HG03159 (cell line): ENCODE data around the gene NDOR1.

Experiments used
- ATAC-seq: cut with Tn5 transposase; IDR thresholded peaks from one replicate; pipeline ENCODE4 v1.9.1; 2021; ENCODE audit warnings: mild to moderate bottlenecking, moderate library complexity; ENCODE audit not compliant: unreplicated experiment

NDOR1 gene

DNA sequence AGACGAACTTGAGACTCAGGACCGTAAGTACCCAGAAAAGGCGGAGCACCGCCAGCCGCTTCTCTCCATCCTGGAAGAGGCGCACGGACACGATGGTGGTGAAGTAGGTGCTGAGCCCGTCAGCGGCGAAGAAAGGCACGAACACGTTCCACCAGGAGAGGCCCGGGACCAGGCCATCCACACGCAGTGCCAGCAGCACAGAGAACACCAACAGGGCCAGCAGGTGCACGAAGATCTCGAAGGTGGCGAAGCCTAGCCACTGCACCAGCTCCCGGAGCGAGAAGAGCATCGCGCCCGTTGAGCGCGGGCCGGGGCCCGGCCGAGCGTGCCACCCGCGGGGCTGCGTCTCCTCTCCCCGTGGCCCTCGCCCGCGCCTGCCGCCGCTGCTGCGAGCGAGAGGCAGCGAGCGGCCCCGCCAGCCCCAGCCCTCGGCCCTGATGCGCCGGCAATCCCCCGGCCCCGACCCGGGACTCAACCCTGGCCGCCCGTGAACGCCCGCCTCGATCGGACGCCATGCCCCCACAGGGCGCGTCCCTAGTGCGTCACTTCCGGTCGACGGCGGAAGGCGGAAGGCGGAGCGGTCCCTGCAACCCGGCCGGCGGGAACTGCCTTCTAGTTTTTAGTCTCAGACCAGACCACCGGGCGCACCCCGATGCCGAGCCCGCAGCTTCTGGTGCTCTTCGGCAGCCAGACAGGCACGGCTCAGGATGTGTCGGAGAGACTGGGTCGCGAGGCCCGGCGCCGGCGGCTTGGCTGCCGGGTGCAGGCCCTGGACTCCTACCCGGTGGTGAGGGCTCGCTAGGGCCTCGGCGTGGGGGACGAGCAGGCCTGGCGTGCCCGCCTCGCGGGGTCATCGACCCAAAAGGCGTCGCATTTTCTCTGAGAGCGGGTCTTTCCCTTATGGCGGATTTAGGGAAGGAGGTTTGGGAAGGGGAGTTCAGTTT lies at the start of gene NDOR1, which contains the start of gene TMEM203:
TSS of gene NDOR1 (plus strand) at position 575 of the 944 bp plus-strand sequence. CDS start at position 653, 78 bp downstream.
TSS of gene TMEM203 (minus strand) at position 523 of the 944 bp plus-strand sequence. CDS start at position 289, 234 bp downstream.
- ATAC-seq = peak; percentile 42

GRCh38 chr9:137156567-137157375 lies 48.7 kb upstream of the NDOR1 start:
- no peak for ATAC-seq

- ATAC-seq = no peak
Measured at GRCh38 chr9:137157618-137158415, 47.7 kb upstream of the NDOR1 start.

- no peak for ATAC-seq
Measured at GRCh38 chr9:137158625-137159024, 46.9 kb upstream of the NDOR1 start.

DNA sequence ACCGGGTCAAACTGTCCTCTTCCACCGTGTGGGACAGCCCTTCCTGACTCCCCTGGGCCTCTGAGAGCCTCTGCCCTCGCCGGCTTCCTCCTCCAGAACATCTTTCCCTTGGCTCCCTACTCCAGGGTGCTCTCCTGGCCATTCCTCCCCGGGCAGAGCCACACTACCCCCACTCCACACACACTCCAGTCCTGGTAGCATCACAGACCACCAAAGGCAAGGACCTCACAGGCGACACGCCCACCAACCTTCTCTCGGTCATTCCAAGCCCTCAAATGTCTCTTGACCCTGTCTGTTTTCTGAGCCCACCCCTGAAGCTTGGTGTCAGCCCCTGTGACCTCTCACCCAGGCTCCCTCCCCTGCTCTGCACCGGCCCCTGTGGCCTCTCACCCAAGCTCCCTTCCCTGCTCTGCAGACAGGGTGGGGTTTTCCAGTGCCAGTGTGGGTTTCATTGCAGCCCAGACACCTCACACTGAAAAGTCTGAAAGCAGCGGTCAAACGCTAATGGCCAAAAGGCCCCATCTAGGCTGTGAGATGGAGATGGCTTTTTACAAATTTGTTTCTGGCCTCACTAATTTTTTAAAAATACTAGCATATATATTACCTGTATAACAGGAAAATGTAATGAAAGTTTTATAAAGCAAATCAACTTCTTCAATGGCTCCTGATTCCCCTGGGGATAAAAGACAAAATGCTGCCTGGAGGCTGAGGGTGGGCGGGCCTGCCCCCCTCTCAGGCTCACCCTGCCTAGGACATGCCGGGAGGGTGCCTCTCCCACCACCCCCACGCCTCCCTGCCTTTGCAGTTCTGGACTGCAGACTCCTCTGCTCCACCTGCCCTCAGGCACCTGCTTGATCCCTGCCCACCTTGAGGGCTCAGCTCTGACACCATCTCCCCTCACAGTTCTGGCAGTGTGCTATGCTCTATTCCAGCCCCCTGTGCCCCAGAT lies 46.1 kb upstream of the NDOR1 start:
- ATAC-seq = no peak

DNA sequence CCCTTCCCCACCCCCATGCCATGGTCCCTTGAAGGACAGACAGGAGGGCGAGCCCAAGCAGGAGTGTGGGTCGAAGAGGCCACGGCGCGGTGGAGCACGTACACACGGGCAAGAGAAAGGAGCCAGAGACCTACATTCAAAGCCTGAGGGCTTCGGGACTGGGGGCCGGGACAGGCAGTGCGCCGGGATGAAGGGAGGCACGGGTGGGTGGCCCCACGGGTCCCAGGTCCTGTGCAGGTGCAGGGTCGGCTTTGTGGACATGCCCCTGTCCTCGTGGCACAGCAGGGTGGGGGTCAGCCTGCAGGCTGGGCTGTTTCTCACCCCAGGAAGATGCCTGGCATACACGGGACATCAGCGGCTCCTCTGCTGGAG lies 45.5 kb upstream of the NDOR1 start:
- ATAC-seq = no peak

GRCh38 chr9:137160716-137161557 lies 44.6 kb upstream of the NDOR1 start:
- no peak for ATAC-seq

- no peak for ATAC-seq
Measured at GRCh38 chr9:137161558-137162486, 43.7 kb upstream of the NDOR1 start.

DNA sequence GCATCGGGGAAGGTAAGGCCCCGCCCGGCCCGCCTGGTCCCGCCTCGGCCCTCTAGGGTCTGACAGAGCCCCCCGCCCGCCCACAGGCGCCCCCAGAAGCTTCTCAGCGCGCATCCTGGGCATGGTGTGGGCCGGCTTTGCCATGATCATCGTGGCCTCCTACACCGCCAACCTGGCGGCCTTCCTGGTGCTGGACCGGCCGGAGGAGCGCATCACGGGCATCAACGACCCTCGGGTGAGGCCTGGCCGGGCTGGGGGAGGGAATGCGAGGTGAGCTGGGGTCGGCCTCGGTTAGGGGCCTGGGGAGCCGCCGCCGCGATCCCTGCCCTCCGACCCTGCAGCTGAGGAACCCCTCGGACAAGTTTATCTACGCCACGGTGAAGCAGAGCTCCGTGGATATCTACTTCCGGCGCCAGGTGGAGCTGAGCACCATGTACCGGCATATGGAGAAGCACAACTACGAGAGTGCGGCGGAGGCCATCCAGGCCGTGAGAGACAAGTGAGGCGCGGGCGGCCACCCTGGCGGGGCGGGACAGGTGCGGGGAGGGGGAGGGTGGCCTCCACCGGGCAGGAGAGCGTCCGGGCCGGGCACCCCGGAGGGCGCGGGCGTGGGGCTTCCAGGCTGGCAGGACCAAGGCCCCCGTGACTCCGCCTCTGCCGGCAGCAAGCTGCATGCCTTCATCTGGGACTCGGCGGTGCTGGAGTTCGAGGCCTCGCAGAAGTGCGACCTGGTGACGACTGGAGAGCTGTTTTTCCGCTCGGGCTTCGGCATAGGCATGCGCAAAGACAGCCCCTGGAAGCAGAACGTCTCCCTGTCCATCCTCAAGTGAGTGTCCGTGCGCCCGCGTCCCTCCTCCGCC lies 42.8 kb upstream of the NDOR1 start:
- ATAC-seq = no peak

DNA sequence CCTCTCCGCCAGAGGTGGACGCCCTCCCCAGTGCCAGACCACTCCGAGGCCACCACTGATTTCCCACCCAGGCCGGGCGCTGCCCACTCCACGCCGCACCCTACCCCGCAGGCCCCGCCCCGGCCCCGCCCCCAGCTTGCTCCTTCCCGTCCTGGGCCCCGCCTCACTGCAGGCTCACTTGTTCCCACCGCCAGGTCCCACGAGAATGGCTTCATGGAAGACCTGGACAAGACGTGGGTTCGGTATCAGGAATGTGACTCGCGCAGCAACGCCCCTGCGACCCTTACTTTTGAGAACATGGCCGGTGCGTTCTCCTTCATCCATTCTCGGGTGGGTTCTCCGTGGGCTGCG lies 42.2 kb upstream of the NDOR1 start:
- ATAC-seq = no peak

DNA sequence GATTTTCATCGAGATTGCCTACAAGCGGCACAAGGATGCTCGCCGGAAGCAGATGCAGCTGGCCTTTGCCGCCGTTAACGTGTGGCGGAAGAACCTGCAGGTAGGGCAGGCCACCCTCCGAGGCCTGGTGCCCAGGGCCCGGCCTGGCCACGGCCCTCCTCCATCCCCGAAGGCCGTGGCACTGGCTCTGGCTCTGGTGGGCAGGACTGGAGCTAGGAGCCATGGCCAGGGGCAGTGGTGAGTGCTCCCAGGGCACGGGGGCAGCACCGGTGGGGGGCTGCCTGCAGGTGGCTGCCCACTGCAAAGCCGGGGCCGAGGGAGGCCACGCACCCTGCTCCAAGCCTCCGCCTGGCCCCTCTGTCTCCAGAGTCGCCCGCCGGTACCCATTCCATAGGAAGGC lies 41.7 kb upstream of the NDOR1 start:
- ATAC-seq = no peak

DNA sequence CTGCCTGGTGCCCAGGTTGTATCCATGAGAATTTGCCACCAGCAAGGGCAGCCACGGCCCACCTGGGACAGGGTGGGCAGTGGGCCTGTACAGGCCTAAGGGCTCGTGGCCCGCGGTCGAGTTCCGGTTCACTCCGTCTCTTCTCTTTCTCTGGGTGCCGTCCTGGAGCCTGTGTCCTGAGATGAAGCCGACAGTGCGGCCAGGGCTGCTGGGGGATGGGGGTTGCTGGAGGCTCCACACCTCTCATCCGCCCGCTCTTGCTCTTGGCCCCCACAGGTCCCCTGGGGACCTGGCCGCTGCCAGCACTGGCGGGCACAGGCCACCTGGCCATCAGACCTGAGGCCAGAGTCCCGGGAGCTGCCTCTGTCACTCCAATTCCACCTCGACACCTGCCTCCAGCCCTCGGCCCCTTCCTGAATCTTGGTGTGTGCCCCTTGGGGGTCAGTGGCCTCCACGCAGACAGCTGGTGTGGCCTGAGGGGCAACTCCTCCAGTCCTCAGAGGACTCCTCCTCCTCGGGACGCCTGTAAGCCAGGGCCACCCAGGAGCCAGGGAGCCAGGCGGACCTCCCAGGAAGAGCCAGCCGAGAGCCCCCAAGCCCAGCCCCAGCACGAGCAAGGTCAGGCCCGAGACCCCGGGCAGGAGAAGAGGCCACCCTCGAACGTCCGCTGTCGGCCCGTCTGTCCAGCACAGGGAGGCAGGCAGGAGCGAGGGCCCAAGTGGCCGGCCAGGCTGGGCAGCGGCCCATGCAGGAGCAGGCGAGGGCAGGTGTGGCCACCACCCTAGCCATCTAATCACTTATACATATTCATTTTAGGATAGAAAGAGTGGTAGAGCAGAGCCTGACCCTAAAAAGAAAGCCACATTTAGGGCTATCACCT lies 40.9 kb upstream of the NDOR1 start:
- ATAC-seq = no peak

DNA sequence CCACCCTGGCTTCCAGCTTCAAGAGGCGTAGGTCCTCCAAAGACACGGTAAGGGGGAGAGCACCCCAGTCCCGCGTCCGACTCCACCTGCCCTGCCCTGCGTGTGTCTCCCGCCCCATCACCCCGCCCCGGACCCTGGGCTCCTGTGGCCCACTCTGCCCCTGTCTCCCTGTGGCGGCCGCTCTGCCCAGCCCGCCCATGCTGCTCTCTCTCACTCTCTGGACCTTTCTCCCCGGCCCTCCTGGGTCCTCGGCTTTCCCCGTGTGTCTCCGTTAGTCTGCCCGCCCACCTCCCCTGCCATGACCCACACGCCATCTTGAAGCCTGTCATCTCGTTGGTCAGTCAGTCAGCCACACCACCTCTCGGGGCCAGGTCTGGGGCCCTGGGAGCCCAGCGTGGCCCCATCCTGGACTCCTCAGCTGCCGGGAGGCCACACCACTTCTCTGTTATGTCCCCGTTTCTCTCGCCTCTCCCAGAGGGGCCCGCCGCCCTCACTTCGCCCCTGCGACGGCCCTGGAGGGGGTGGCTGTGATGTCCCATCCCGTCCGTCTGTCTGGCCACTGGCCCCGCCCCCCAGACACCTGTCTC lies 40.2 kb upstream of the NDOR1 start:
- ATAC-seq = no peak

- ATAC-seq = no peak
Measured at GRCh38 chr9:137166380-137167229, 38.9 kb upstream of the NDOR1 start.

- no peak for ATAC-seq
Measured at GRCh38 chr9:137167277-137167746, 38.2 kb upstream of the NDOR1 start.
